Fibroblast of lung (primary cell): ENCODE measurements around the gene SLC25A43. TPM values are rescaled to one million over a fixed set of nuclear protein-coding genes. Genes with fewer than 3 reads are reported as not detected.

Experiments
- DNase-seq, 2 donors: peaks; one replicate each; pipeline versions ENCODE4 v3.0.0 to v3.0.0-alpha.2; 2010; ENCODE audit warnings: low read depth in 2 of 2
- H2AFZ ChIP-seq: 2 replicates; pipeline ENCODE4 v1.5.1; 2012; ENCODE audit warnings: low read length, control low read depth, inconsistent platforms
- H3K27ac ChIP-seq: 2 replicates; pipeline ENCODE4 v1.5.1; 2011; ENCODE audit warnings: low read length, control low read depth; ENCODE audit not compliant: insufficient read depth
- H3K27me3 ChIP-seq: 2 replicates; pipeline ENCODE4 v1.5.1; 2011; ENCODE audit warnings: mild to moderate bottlenecking, low read length; ENCODE audit not compliant: control insufficient read depth, insufficient read depth
- H3K36me3 ChIP-seq: 2 replicates; pipeline ENCODE4 v1.5.1; 2011; ENCODE audit warnings: low read length; ENCODE audit not compliant: control insufficient read depth, insufficient read depth
- H3K4me1 ChIP-seq: 2 replicates; pipeline ENCODE4 v1.5.1; 2011; ENCODE audit warnings: low read length; ENCODE audit not compliant: control insufficient read depth, insufficient read depth; ENCODE audit errors: extremely low read depth
- H3K4me2 ChIP-seq: 2 replicates; pipeline ENCODE4 v1.5.1; 2011; ENCODE audit warnings: low read length, control low read depth; ENCODE audit not compliant: insufficient read depth; ENCODE audit errors: extremely low read depth
- H3K4me3 ChIP-seq, 4 experiments: fragments of 200-600 bp in 1 of 4; sonication (generic) in 1 of 4; replicated peaks in 1 of 4; 2 replicates each; pipeline ENCODE4 v1.5.1; 2011 to 2016; ENCODE audit warnings: low read length in 4 of 4, low read depth in 3 of 4, mild to moderate bottlenecking in 3 of 4, control low read depth in 2 of 4, inconsistent platforms in 1 of 4, mixed read lengths in 1 of 4; ENCODE audit not compliant: insufficient read depth in 1 of 4; ENCODE audit errors: control extremely low read depth in 1 of 4
- H3K79me2 ChIP-seq: 2 replicates; pipeline ENCODE4 v1.5.1; 2012; ENCODE audit warnings: mild to moderate bottlenecking, low read length, inconsistent platforms; ENCODE audit not compliant: control insufficient read depth, insufficient read depth
- H3K9ac ChIP-seq: 2 replicates; pipeline ENCODE4 v1.5.1; 2011; ENCODE audit warnings: mild to moderate bottlenecking, low read length, control low read depth; ENCODE audit not compliant: insufficient read depth
- H3K9me3 ChIP-seq: 2 replicates; pipeline ENCODE4 v1.5.1; 2012; ENCODE audit warnings: low read depth, low read length; ENCODE audit not compliant: control insufficient read depth, insufficient read depth
- H4K20me1 ChIP-seq: 2 replicates; pipeline ENCODE4 v1.5.1; 2011; ENCODE audit warnings: low read length; ENCODE audit not compliant: control insufficient read depth, insufficient read depth; ENCODE audit errors: extremely low read depth
- CTCF ChIP-seq, 2 donors: IDR thresholded peaks in 1 of 2; conservative IDR thresholded peaks in 1 of 2; 1 replicate in 1 of 2; 2 replicates in 1 of 2; pipeline ENCODE4 v1.5.1; 2011 to 2012; ENCODE audit warnings: low read length in 2 of 2, control low read depth in 1 of 2, inconsistent platforms in 1 of 2, low read depth in 1 of 2, mild to moderate bottlenecking in 1 of 2
- EZH2 ChIP-seq: IDR thresholded peaks from 2 replicates; pipeline ENCODE4 v1.5.1; 2012; ENCODE audit warnings: low read length, control low read depth, mild to moderate bottlenecking; ENCODE audit errors: missing control alignments
- polyA plus RNA-seq, 2 donors: library from polyadenylated mRNA; depleted of rRNA in 1 of 2; stranded (reverse) in 1 of 2; unstranded in 1 of 2; fragments of >200 nt; gene quantifications; 2 replicates each; pipeline ENCODE4 v1.2.1, GENCODE V29; 2011 to 2012; ENCODE audit warnings: missing spikeins in 1 of 2
- total RNA-seq: library from RNA; depleted of rRNA; stranded (reverse); fragments of >200 nt; gene quantifications from 2 replicates; pipeline ENCODE4 v1.2.1, GENCODE V29; 2014

Gene SLC25A43
- total and polyA plus RNA-seq, 2 donors (not counting 1 experiment from before 2014, with no cell fraction given), result 31.0 to 31.6 TPM

GRCh38 chrX:119402588-119402987, 3.5 kb downstream of the SLC25A43 start:
- Histone ChIP-seq H2AFZ (no peak overlapping the region), H3K9me3 (no peaks in the 10 kb centered on the region), H3K36me3 (no peaks in the 10 kb centered on the region), H3K4me2 (no peak overlapping the region), H3K4me1 (no peaks in the 10 kb centered on the region), H3K79me2 (peaks cover 17% of the 10 kb centered on the region), H3K4me3 (no peak overlapping the region), H3K9ac (no peak overlapping the region), H3K27me3 (no peaks in the 10 kb centered on the region), H3K27ac (no peak overlapping the region), H4K20me1 (no peaks in the 10 kb centered on the region)
- TF ChIP-seq CTCF (conservative IDR thresholded peaks at IDR 0.05 in 1 of 2, IDR thresholded peaks at IDR 0.05 in 1 of 2; ENCODE audit: low read depth in 1 of 2, low read length in 2 of 2), result no peak
- no peak for TF ChIP-seq EZH2
- DNase-seq, result no peak

GRCh38 chrX:119406776-119407175, 7.6 kb downstream of the SLC25A43 start:
- H3K27me3 ChIP-seq, result no peaks in the 10 kb centered on the region
- no peak overlapping the region for H3K4me3 ChIP-seq
- peak in 1 of 2 donors; percentile 42 for DNase-seq
- no peaks in the 10 kb centered on the region for H3K79me2 ChIP-seq
- no peaks in the 10 kb centered on the region for H3K9me3 ChIP-seq
- no peak overlapping the region for H3K9ac ChIP-seq
- no peak overlapping the region for H2AFZ ChIP-seq
- peaks cover 2% of the 10 kb centered on the region for H3K4me1 ChIP-seq
- TF ChIP-seq EZH2, result no peak
- no peak for TF ChIP-seq CTCF (conservative IDR thresholded peaks at IDR 0.05 in 1 of 2, IDR thresholded peaks at IDR 0.05 in 1 of 2; ENCODE audit: low read depth in 1 of 2, low read length in 2 of 2)
- no peak overlapping the region for H3K27ac ChIP-seq
- no peak overlapping the region for H3K4me2 ChIP-seq
- H3K36me3 ChIP-seq, result no peaks in the 10 kb centered on the region
- no peaks in the 10 kb centered on the region for H4K20me1 ChIP-seq

- Histone ChIP-seq H3K4me3 (no peak overlapping the region), H4K20me1 (no peaks in the 10 kb centered on the region), H3K4me1 (peaks cover 2% of the 10 kb centered on the region), H3K27ac (no peak overlapping the region), H2AFZ (no peak overlapping the region), H3K27me3 (no peaks in the 10 kb centered on the region), H3K79me2 (no peaks in the 10 kb centered on the region), H3K4me2 (no peak overlapping the region), H3K36me3 (no peaks in the 10 kb centered on the region), H3K9me3 (no peaks in the 10 kb centered on the region), H3K9ac (no peak overlapping the region)
- peak in 1 of 2 donors; percentile 44 for DNase-seq
- no peak for TF ChIP-seq CTCF (conservative IDR thresholded peaks at IDR 0.05 in 1 of 2, IDR thresholded peaks at IDR 0.05 in 1 of 2; ENCODE audit: low read depth in 1 of 2, low read length in 2 of 2)
- TF ChIP-seq EZH2, result no peak
These were observed 8.5 kb downstream of the SLC25A43 start for GRCh38 chrX:119407681-119408080.
